KG1 (cell line): ENCODE measurements around the gene SMARCAL1.
"Not testable (repeated sequence)": the region's sequence is repeated elsewhere in the genome, so short reads cannot be mapped to it uniquely, and the experiment has no call there.

Experiments used
- DNase-seq: peaks from one replicate; lab custom pipeline; 2025; lab: John Stamatoyannopoulos, UW

The SMARCAL1 gene

DNA sequence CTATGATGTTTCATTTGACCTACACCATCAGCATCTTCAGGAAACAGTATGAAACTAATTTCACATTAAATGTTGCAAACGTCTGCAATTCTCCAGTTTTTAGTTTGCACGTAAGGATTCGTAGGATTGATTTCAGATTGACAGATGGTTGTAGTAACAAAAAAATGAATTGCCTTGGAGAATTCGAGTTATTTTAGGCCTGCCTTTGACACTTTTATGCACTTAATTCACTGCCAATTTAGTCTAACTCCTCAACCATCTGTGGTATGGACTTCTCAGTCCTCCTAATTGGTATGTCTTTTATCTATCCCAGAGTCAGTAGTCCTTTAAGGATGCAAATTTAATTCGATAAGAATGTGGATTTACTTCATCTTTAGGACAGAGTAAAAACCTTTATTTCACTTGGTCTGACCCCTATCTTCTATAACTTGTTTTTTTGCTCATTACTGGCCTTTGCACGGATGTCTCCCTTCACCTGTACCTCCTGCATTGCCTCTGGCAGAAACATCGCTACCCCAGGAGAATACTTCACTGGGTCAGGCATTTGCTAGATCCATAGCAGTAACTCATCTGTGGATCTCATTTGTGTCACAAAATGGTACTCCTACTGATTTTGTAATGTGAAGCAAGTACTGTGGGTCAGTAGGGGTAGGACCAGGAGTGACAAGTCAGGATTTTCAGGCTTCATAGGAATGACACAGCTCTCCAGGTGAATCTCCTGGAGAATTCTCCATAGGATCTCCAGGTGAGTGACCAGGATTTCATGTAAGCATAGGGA is 90.3 kb downstream of the SMARCAL1 start:
- DNase-seq = no peak

DNA sequence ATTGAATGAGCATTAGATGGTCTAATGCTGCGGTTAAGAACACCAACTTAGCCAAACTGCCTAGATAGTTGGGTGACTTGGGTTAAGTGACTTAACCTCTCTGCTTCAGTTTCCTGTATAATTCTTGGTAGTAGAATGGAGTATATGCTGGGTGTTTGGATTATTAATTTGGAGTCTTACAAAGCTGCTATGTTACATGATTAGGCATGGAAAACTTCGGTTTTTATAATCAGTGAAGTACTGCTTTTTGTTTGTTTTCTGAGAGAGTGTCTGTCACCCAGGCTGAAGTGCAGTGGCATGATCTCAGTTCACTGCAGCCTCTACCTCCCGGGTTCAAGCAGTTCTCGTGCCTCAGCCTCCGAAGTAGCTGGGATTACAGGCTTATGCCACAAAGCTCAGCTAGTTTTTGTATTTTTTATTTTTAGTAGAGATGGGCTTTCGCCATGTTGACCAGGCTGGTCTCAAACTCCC is 90.9 kb downstream of the SMARCAL1 start:
- DNase-seq = no peak

DNA sequence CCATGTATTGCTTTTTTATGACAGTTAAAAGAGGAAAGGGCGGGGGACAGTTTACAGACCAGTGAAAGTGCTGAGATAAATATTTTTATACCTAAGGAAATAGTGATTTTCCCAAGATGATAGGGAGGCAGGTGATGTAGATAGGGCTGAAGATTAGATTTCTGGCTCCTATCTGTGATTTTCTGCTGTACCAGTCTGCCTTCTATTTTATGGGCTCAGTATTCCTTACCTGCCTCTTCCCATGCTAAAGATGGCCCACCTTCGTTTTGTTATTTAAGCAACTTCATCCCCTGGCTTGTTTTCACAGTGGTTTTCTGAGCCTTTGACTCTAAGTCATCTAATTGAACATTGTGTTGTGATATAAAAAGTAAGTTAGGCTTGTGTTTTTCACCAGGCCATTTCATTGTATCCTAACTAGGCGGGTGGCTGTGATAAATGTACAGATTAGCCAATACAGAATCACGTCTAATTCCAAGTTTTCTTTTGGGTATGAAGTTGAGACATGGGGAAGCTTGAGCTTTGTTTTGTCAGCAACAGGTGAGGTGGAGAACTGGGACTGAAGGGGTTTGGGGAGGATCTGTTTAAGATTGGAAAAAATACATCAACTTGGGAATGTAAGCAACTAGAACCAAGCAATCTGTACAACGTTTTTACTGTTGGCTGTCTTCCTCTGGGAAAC is 91.6 kb downstream of the SMARCAL1 start:
- DNase-seq = no peak

DNA sequence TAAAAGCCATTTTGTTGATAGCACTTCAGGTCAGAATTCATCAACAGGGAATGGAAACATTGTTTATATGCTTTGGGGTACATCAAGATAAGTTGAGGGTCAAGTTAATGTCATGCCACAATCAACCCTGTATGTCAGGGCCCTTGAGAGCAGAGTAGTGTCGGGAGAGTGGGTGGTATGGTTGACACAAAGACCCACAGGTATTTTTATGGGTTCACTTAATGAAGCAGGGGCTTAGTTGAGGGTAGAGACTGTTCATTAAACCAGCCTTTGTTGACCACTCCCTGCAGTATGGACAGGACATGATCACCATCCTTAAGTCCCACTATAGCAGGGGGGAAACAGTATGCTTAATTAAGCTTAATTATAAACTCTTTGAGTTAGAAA is 92.1 kb downstream of the SMARCAL1 start:
- no peak for DNase-seq

DNA sequence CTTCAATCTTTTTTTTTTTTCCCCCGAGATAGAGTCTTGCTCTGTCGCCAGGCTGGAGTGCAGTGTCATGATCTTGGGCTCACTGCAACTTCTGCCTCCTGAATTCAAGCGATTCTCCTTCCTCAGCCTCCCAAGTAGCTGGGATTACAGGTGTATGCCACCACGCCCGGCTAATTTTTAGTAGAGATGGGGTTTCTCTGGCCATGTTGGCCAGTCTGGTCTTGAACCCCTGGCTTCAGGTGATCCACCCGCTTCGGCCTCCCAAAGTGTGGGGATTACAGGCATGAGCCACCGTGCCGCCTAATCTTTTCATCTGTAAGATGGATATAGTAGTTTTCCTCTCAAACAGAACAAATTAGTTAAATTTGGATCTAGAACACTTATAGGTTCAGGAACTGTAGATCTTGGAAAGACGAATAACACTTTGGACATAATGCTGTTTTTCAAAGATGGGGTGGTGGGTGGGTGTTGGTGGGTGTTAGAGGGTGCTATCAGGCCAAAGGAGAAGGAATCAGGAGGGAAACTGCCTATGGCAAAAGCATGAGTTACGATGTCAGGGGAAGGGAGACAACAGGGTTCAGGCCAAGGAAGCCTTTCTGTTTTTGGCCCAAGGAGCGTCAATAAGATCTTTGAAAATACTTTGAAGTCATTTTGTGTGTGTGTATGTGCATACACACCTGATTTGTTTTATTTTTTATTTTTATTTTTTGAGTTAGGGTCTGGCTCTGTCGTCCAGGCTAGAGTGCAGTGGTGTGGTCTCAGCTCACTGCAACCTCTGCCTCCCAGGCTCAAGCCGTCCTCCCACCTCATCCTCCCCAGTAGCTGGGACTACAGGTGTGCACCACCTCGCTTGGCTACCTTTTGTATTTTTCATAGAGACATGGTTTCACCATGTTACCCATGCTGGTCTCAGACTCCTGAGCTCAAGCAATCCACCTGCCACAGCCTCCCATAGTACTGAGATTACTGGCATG is 93.1 kb downstream of the SMARCAL1 start:
- no peak for DNase-seq

DNA sequence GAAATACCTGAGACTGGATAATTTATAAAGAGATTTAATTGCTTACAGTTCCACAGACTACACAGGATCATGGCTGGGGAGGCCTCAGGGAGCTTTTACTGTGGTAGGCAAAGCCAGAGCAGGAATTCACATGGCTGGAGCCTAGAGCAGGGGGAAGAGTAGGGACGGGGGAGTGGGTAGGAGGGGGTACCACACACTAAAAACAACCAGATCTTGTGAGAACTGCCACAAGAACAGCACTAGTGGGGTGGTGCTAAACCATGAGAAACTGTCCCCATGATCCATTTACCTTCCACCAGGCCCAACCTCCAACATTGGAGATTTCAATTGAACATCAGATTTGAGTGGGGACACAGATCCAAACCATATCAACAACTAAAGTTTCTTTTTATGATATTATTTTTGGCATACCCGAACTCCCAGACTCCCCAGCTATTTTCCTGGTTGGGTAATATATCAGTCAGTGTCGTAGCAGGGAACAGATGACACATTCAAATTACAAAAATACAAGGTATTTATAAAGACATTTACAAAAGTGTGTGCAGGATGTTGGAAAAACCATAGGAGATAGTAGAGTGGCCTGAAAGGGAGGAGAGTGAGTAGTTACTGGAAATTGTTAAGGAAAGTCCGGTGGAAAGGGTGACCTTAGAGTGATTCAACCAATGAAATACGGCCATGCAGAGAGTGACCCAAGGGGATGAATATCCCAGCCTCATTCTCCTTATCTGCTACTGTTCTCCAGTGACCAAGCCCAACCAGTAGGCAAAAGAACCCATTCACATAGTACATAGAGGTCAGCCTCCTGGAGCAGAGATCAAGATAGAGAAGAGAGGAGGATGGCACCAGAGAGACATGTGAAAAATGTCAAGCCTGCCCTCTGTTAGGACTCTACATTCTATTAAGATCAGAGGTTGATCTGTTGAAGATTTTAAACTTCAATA is 95.2 kb downstream of the SMARCAL1 start:
- no peak for DNase-seq

DNA sequence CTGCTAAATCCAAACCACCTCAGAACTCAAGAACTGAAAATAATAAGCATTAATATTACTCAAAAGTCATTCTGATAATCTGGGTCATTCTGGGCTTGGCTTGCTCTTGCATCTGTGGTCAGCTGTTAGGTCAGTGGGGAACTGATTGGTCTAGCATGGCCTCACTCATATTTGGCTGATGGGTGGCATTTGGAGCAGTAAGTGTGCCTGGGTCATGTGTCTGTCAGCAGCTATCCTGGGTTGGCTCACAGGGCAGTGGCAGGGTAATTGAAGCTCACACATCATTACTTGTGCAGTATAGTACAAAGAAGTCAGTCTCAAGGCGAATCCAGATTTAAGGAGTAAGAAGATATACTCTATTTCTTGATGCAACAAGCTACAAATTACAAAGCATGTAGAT is 95.9 kb downstream of the SMARCAL1 start:
- no peak for DNase-seq

DNA sequence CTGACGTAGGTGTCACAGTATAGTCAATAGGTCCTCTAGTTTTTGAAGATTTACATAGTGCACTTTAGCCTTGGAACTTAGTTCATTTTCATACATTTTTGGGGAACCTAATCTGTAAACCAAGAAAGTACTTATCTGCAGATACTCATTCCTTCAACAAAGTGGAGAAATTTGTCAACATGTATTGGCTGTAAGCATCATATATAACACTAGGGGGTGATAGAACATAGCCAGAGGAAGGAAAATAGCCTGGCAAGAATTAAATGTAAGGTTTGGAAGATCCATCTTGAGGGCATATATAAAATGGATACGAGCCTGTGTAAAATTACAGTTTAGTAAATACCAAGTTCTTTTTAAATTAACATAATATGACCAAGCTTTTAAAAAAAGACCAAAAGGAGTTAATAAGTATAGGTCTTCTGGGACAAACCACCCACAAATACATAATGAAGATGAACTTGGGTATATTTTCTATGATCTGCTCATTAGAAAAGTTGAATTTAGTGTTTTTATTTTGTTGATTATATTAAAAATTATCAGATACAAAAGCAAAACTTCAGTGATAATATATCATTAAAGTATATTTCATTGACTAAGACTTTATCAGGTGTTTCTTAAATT is 104.6 kb downstream of the SMARCAL1 start:
- no peak for DNase-seq

DNA sequence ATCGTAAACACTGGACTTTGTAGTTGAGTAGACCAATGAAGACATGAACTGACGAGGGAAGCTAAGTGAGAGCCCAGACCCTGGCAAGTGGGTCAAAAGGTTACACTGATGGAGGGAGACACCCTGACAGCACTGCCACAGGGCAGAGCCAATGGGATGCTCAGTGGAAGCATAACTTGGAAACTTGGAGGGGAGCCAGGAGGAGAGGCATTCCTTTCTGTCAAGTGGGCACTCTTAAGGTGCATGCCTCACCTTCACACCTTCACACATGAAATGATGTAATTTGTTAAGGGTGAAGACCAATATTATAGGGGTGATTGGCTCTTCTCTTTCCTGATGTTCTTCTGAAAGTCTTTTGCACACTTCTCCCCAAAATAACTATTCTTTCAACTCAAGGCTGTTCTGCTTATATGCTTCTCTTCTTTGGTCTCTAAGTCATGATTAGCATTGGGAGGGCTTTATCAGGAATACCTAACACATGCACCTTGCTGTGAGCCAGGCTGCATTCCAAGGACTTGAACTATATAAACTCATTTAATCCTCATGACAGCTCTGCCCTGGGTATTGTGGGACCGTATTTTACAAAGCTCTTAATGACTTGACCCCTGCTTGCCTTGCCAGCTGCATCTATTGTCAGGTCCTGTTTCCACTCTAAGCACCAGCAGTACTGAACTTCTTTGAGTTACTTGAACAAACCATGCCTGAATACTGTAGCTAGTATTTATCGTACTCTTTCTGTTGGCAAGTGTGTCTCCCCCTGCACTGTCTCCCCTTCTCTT is 105.4 kb downstream of the SMARCAL1 start:
- DNase-seq = no peak

DNA sequence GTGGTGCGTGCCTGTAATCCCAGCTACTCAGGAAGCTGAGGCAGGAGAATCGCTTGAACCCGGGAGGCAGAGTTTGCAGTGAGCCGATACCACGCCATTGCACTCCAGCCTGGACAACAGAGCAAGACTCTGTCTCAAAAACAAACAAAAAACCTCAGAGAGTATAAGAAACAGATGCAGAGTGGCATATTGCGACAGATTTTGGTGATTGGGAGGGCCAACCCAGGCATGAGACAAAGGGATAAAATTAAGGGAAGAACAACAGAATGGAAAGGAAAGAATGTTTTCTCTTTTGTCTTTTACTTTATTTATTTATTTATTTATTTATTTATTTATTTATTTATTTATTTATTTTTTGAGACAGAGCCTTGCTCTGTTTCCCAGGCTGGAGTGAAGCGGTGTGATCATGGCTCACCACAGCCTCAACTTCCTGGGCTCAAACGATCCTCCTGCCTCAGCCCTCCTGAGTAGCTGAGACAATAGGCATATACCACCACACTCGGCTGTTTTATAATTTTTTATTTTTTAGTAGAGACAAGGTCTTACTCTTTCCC is 106.4 kb downstream of the SMARCAL1 start:
- not testable (repeated sequence) for DNase-seq

DNA sequence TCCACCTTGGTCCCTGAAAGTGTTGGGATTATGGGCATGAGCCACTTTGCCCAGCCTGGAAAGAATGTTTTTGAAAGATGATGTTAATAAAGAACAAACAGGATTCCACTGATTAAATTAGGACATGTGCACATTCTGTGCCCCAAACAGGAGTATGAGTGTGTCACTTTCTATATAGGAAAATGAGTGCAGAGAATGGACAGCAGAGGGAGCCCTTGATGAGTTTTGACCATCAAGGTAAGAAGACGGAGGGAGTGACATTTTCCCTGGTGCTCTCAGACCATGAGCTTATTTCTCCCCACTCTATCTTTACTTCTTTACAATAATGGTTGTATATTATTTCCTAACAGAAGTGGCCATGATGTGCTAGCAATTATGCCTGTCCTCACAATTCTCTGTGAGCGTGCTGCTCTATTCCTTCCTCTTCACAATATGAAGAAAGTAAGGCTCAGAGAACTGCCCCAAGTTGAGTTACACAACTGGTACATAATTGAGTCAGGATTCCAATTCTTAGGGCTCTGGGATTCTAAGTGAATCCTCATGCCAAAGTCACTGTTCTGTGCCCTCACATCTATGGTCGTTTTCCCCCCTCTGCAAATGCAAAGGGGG is 107.0 kb downstream of the SMARCAL1 start:
- DNase-seq = peak; percentile 62

DNA sequence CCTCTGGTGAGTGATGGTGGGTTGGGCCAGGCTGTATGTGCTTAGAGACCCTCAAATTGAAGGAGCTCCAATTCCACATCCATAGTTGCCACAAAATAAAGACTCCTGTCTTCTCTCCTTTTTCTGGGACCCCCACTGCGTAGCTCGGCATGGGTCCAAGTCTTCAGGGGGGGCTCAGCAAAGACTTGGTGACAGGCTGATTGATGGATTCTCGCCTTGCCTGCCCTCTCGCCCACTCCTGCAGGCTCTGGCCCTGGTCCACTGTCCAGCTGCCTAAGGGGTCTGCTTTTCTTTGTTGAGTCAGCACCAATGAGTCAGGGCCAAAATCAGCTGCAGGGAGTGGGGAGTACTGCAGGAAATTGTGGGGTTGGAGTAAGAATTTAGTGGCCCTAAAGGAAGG is 107.8 kb downstream of the SMARCAL1 start:
- DNase-seq = no peak

DNA sequence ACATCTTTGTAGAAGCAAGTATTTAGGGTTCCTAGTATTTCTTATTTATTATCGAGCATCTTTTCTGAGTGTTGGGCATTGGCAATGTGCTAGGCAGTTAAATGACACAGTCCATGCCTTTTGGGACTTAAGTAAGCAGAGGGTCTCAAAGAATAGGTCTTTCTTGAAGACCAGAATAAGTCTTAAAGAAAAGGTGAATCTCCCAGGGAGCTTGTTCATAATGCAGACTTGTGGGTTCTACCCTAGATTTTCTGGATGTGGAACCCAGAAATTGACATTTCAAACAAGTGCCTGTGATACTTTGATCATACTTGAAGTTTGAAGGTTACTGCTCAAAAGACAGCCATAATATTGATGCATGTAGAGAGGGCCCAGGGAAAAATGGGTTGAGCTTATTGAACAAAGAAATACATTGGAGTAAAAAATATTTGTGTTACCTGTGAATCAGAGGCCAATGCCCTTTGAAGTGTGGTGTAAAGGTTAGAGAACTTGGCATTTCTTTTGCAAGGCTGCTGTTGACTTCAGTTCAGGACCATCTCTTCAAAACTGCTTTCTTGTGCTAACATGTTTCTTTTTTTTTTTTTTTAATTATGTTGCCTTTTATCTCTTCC is 110.7 kb downstream of the SMARCAL1 start:
- DNase-seq = no peak

DNA sequence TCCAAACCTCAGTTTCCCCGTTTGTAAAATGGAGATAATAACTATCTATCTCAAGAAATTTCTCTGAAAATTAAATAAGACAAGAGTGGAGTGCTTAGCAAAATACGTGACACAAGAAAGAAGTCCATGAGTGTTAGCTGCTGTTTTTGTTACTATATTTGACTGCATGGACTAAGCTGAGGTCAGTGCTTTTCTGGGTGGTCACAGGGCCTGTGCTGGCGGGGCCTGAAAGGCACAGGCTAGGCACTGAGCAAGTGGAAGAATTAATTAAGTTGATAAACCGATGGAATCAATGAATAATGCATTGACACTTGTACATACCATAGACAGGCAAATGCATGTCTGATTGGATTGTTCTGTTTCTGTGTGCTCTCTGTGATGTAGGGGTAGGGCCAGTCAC is 113.7 kb downstream of the SMARCAL1 start:
- DNase-seq = no peak

DNA sequence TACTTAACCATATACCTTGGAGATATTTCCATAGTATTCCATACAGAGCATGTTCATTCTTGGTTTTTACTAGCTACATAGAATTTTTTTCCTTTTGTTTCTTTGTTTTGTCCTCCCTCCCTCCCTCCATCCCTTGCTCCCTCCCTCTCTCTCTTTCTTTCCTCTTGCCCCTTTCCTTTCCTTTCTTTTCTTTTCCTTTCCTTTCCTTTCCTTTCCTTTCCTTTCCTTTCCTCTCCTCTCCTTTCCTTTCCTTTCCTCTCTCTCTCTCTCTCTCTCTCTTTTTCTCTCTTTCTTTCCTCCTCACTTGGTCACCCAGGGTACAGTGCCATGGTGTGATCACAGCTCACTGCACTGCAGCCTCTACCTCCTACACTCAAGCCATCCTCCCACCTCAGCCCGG is 114.7 kb downstream of the SMARCAL1 start:
- DNase-seq = no peak

DNA sequence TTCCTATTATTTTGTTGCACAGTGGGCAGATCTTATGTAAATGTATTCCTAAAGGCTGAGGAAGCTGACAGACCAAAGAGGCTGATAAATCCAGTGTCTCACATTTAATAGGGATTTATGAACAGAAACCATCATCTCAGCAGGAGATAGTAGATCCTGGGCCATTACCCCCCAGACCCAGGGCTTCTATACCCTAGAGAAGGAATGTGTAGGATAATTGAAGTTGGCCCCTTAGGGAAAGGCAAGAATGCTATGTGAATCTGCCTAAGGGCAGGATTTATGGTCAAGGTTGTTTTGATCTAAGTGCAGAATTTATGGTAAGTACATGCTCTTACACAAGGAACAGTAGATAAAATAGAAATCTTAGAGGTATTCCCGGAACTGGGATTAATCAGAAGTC is 115.3 kb downstream of the SMARCAL1 start:
- DNase-seq = no peak

DNA sequence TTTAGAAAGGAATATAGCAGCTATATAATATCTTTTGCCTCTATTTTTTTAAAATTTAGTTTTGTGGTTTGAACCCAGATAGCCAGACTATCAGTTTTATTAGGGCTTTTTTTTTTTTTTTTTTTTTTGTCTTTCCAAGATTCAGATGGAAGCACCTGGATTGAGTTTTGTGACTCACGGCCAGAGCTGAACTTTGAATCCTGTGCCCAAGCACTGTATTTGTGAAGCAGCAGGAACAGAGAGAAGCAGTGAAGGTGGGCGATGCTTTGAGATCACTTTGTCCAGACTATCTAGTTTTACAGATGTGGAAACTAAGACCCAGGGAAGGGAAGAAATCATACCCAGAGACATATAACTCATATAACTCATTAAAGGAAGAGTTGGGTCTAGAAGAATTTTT is 120.3 kb downstream of the SMARCAL1 start:
- no peak for DNase-seq
